Measurements from ENCODE around the gene GAGE10.
"Not testable (repeated sequence)": the region's sequence is repeated elsewhere in the genome, so short reads cannot be mapped to it uniquely, and the experiment has no call there.

GRCh38 chrX:49346150-49346549 lies 42.7 kb downstream of the GAGE10 start:
- not testable (repeated sequence) for TF ChIP-seq CTCF, POLR2A, POLR2AphosphoS5, EP300 (IDR thresholded peaks at IDR 0.05)

Measured in gastroesophageal sphincter (tissue), 3 donors.